Endothelial cell of umbilical vein (primary cell): ENCODE results near the gene ATP5MK. TPM values are rescaled to one million over a fixed set of nuclear protein-coding genes. Genes with fewer than 3 reads are reported as not detected.

Experiments
- BruUV-seq: library from RNA; stranded (reverse); fragments of 400-500 nt; replicated peaks from 2 replicates; lab custom pipeline; 2021; lab: Mats Ljungman, UMichigan
- CTCF ChIA-PET: fragments of 300-600, 350-600 bp; sonication (Branson Sonifier 250); formaldehyde crosslinking; loops from one replicate; lab custom pipeline; 2021; ENCODE audit warnings: antibody characterized with exemption, inconsistent platforms; lab: Charles Lee
- POLR2A ChIA-PET: fragments of 300-600, 350-600 bp; sonication (Branson Sonifier 250); formaldehyde crosslinking; loops from one replicate; lab custom pipeline; 2021; ENCODE audit warnings: antibody characterized with exemption, inconsistent platforms; lab: Charles Lee
- DNase-seq: peaks from one replicate; pipeline ENCODE4 v3.0.0-alpha.2; 2011; ENCODE audit warnings: low read depth, low spot score
- FAIRE-seq: peaks from 2 replicates; lab custom pipeline; 2011; peaks lifted over from hg19 to GRCh38; lab: Jason Lieb, UNC
- H2AFZ ChIP-seq: 2 replicates; pipeline ENCODE4 v1.6.0; 2012; ENCODE audit warnings: low read depth, low read length, control low read depth, inconsistent platforms
- H3K27ac ChIP-seq: 2 replicates; pipeline ENCODE4 v1.5.1; 2011; ENCODE audit warnings: low read depth, mild to moderate bottlenecking, control low read depth, low read length, moderate library complexity; ENCODE audit not compliant: insufficient read depth
- H3K27me3 ChIP-seq, 2 experiments: 2 replicates each; pipeline versions ENCODE4 v1.6.0 to v1.6.1; 2011; ENCODE audit warnings: low read length in 2 of 2, mixed read lengths in 1 of 2; ENCODE audit not compliant: control insufficient read depth in 2 of 2, insufficient read depth in 2 of 2
- H3K36me3 ChIP-seq, 2 experiments: 2 replicates in 1 of 2; 3 replicates in 1 of 2; pipeline ENCODE4 v1.5.1; 2011; ENCODE audit warnings: low read length in 2 of 2, mild to moderate bottlenecking in 1 of 2, moderate library complexity in 1 of 2; ENCODE audit not compliant: control insufficient read depth in 2 of 2, insufficient read depth in 2 of 2; ENCODE audit errors: extremely low read depth in 1 of 2
- H3K4me1 ChIP-seq: 3 replicates; pipeline ENCODE4 v1.5.1; 2011; ENCODE audit warnings: mild to moderate bottlenecking, low read length; ENCODE audit not compliant: control insufficient read depth, insufficient read depth; ENCODE audit errors: extremely low read depth
- H3K4me2 ChIP-seq: 2 replicates; pipeline ENCODE4 v1.6.1; 2011; ENCODE audit warnings: low read length, control low read depth, mixed read lengths; ENCODE audit not compliant: insufficient read depth
- H3K4me3 ChIP-seq, 3 experiments: fragments of 200-600 bp in 1 of 3; sonication (generic), shearing (Covaris generic) in 1 of 3; replicated peaks in 1 of 3; 2 replicates each; pipeline ENCODE4 v1.5.1; 2011 to 2016; ENCODE audit warnings: control low read depth in 3 of 3, low read length in 3 of 3, mild to moderate bottlenecking in 2 of 3, inconsistent platforms in 1 of 3, low read depth in 1 of 3, moderate library complexity in 1 of 3; ENCODE audit not compliant: insufficient read depth in 1 of 3
- H3K79me2 ChIP-seq: 2 replicates; pipeline ENCODE4 v1.6.0; 2012; ENCODE audit warnings: low read length, inconsistent platforms; ENCODE audit not compliant: control insufficient read depth, insufficient read depth
- H3K9ac ChIP-seq: replicated peaks from 2 replicates; pipeline ENCODE3; 2011; ENCODE audit warnings: low read length, control low read depth; ENCODE audit not compliant: insufficient read depth; ENCODE audit errors: extremely low read depth
- H3K9me1 ChIP-seq: replicated peaks from 3 replicates; pipeline ENCODE4 v1.6.0; 2011; ENCODE audit warnings: mild to moderate bottlenecking, low read length; ENCODE audit not compliant: control insufficient read depth, insufficient read depth; ENCODE audit errors: extremely low read depth
- H3K9me3 ChIP-seq: replicated peaks from 2 replicates; pipeline ENCODE4 v1.5.1; 2012; ENCODE audit warnings: low read length, inconsistent platforms; ENCODE audit not compliant: control insufficient read depth, insufficient read depth
- H4K20me1 ChIP-seq: replicated peaks from 2 replicates; pipeline ENCODE3; 2011; ENCODE audit warnings: mild to moderate bottlenecking, low read length; ENCODE audit not compliant: control insufficient read depth, insufficient read depth; ENCODE audit errors: extremely low read depth
- CTCF ChIP-seq, 2 donors: IDR thresholded peaks; 1 replicate in 1 of 2; 2 replicates in 1 of 2; pipeline ENCODE4 v1.5.1; 2011; ENCODE audit warnings: low read length in 2 of 2, mild to moderate bottlenecking in 2 of 2, moderate library complexity in 2 of 2, control low read depth in 1 of 2, inconsistent platforms in 1 of 2, low read depth in 1 of 2; ENCODE audit not compliant: insufficient read depth in 1 of 2; ENCODE audit errors: extremely low read depth in 1 of 2
- EZH2 ChIP-seq: IDR thresholded peaks from 2 replicates; pipeline ENCODE4 v1.6.1; 2012; ENCODE audit warnings: borderline replicate concordance, low read depth, mild to moderate bottlenecking, moderate library complexity, low read length, inconsistent platforms; ENCODE audit not compliant: severe bottlenecking
- FOS ChIP-seq: IDR thresholded peaks from 2 replicates; pipeline ENCODE4 v1.6.1; 2011; ENCODE audit warnings: mild to moderate bottlenecking, low read length, moderate library complexity, borderline replicate concordance; ENCODE audit not compliant: insufficient read depth
- GATA2 ChIP-seq: IDR thresholded peaks from 2 replicates; pipeline ENCODE4 v1.7.0; 2011; ENCODE audit warnings: low read depth, mild to moderate bottlenecking, moderate library complexity, mixed read lengths, low read length; ENCODE audit not compliant: insufficient read length, insufficient read depth
- JUN ChIP-seq: IDR thresholded peaks from 2 replicates; pipeline ENCODE4 v1.6.1; 2011; ENCODE audit warnings: borderline replicate concordance, low read depth; ENCODE audit not compliant: insufficient read length, insufficient read depth
- MAX ChIP-seq: IDR thresholded peaks from 2 replicates; pipeline ENCODE4 v1.6.1; 2011; ENCODE audit not compliant: insufficient read depth, insufficient read length
- MYC ChIP-seq: IDR thresholded peaks from one replicate; pipeline ENCODE4 v1.6.1; 2011; ENCODE audit warnings: mild to moderate bottlenecking, low read depth, low read length
- POLR2A ChIP-seq: IDR thresholded peaks from 2 replicates; pipeline ENCODE4 v1.6.1; 2012; ENCODE audit warnings: low read depth, mild to moderate bottlenecking, control low read depth, low read length
- POLR2AphosphoS5 ChIP-seq: IDR thresholded peaks from 2 replicates; pipeline ENCODE4 v1.6.1; 2012; ENCODE audit warnings: low read depth, mild to moderate bottlenecking, control low read depth, low read length, moderate library complexity; ENCODE audit not compliant: insufficient read depth
- dilution Hi-C: fragments of 300-500 bp; cut with MboI; formaldehyde crosslinking; loops from one replicate; pipeline ENCODE4 v1.15.0; 2019; ENCODE audit warnings: low sequenced_read_pairs; ENCODE audit not compliant: extremely low pct_ligation_motif_present
- intact Hi-C: fragments of 100-400 bp; cut with micrococcal nuclease; formaldehyde crosslinking; loops from one replicate; pipeline ENCODE4 v1.10.0; 2022
- polyA plus RNA-seq, 4 experiments: library from polyadenylated mRNA; depleted of rRNA in 3 of 4; stranded (reverse) in 3 of 4; unstranded in 1 of 4; fragments of >200 nt; gene quantifications; 2 replicates each; pipeline versions ENCODE4 v1.2.1 to v1.2.3, GENCODE V29; 2011 to 2012; ENCODE audit warnings: missing spikeins in 1 of 4
- total RNA-seq: library from RNA; stranded (reverse); gene quantifications from 2 replicates; pipeline ENCODE4 v1.2.3, GENCODE V29; 2021

Gene ATP5MK
- total and polyA plus RNA-seq, 2 donors (not counting 3 experiments of a cell fraction or from before 2014, with no cell fraction given): 295 to 407 TPM

- Histone ChIP-seq H3K9ac (no peak overlapping the region), H3K4me3 (no peak overlapping the region), H2AFZ (no peak overlapping the region), H3K36me3 (peaks cover 27 to 61% of the 10 kb centered on the region in 2 experiments), H3K9me3 (no peaks in the 10 kb centered on the region), H3K4me2 (no peak overlapping the region), H3K27ac (no peak overlapping the region), H3K4me1 (peaks cover 37% of the 10 kb centered on the region), H3K27me3 (no peaks in the 10 kb centered on the region), H4K20me1 (no peaks in the 10 kb centered on the region), H3K79me2 (peaks cover 7% of the 10 kb centered on the region), H3K9me1 (no peaks in the 10 kb centered on the region)
- DNase-seq (no peak), FAIRE-seq (no peak)
- BruUV-seq: no TSS peak
- TF ChIP-seq FOS (no peak), GATA2 (no peak), JUN (no peak), POLR2A (no peak), EZH2 (no peak), MAX (no peak), MYC (no peak), CTCF (IDR thresholded peaks at IDR 0.05; ENCODE audit: extremely low read depth in 1 of 2, insufficient read depth in 1 of 2, low read depth in 1 of 2, low read length in 2 of 2) (no peak), POLR2AphosphoS5 (no peak)
- ChIA-PET POLR2A (no interaction called here), CTCF (interaction anchor here (2.4 kb wide), 1 partner anchor 41 kb away, joined by 15 read pairs; no protein-coding TSS in a partner anchor)
- dilution Hi-C loops: no loop called here
- intact Hi-C loops: no loop called here
Measured at GRCh38 chr10:103444478-103444877, 48.2 kb upstream of the ATP5MK start.
